Activated T-cell treated with anti-CD3 and anti-CD28 coated beads for 48 hours (primary cell): Measurements from ENCODE around the gene TOR1B.
"Not testable (repeated sequence)": the region's sequence is repeated elsewhere in the genome, so short reads cannot be mapped to it uniquely, and the experiment has no call there.

ENCODE experiments used
- DNase-seq: peaks from one replicate; pipeline ENCODE4 v3.0.0-alpha.2; 2020; ENCODE audit warnings: low read depth

Gene TOR1B

GRCh38 chr9:129776566-129776937 is 26.4 kb upstream of the TOR1B start:
- DNase-seq, result no peak

GRCh38 chr9:129776938-129777768 is 25.8 kb upstream of the TOR1B start:
- DNase-seq, result peak; percentile 57

- no peak for DNase-seq
Measured at GRCh38 chr9:129777769-129778130, 25.2 kb upstream of the TOR1B start.

GRCh38 chr9:129778469-129778868 is 24.5 kb upstream of the TOR1B start:
- no peak for DNase-seq

- DNase-seq, result no peak
Measured at GRCh38 chr9:129779560-129780190, 23.3 kb upstream of the TOR1B start.

- no peak for DNase-seq
Measured at GRCh38 chr9:129781131-129781530, 21.9 kb upstream of the TOR1B start.

- no peak for DNase-seq
Measured at GRCh38 chr9:129781981-129782380, 21.0 kb upstream of the TOR1B start.

- DNase-seq, result peak; percentile 56
Measured at GRCh38 chr9:129783516-129784361, 19.2 kb upstream of the TOR1B start.

- DNase-seq, result not testable (repeated sequence)
Measured at GRCh38 chr9:129784970-129785369, 18.0 kb upstream of the TOR1B start.

- no peak for DNase-seq
Measured at GRCh38 chr9:129785866-129786265, 17.1 kb upstream of the TOR1B start.

- no peak for DNase-seq
Measured at GRCh38 chr9:129786481-129786880, 16.5 kb upstream of the TOR1B start.

- DNase-seq, result no peak
Measured at GRCh38 chr9:129794549-129794948, 8.4 kb upstream of the TOR1B start.

GRCh38 chr9:129796029-129796428 is 7.0 kb upstream of the TOR1B start:
- not testable (repeated sequence) for DNase-seq

- DNase-seq, result no peak
Measured at GRCh38 chr9:129798973-129799372, 4.0 kb upstream of the TOR1B start.

GRCh38 chr9:129801504-129801903 is 1.5 kb upstream of the TOR1B start:
- no peak for DNase-seq

- DNase-seq, result no peak
Measured at GRCh38 chr9:129803676-129804060, 684 bp downstream of the TOR1B start.

GRCh38 chr9:129806061-129806460 is 3.1 kb downstream of the TOR1B start:
- no peak for DNase-seq

- DNase-seq, result no peak
Measured at GRCh38 chr9:129809346-129809745, 6.4 kb downstream of the TOR1B start.

- no peak for DNase-seq
Measured at GRCh38 chr9:129810116-129810515, 7.1 kb downstream of the TOR1B start.

GRCh38 chr9:129810788-129811187 is 7.8 kb downstream of the TOR1B start:
- no peak for DNase-seq

- DNase-seq, result no peak
Measured at GRCh38 chr9:129811967-129812363, 9.0 kb downstream of the TOR1B start.

- DNase-seq, result no peak
Measured at GRCh38 chr9:129812385-129812784, 9.4 kb downstream of the TOR1B start.

- DNase-seq, result no peak
Measured at GRCh38 chr9:129813661-129814060, 10.7 kb downstream of the TOR1B start.
